ENCODE results near the gene CHFR. TPM values are rescaled to one million over a fixed set of nuclear protein-coding genes. Genes with fewer than 3 reads are reported as not detected.

CHFR gene
- total RNA-seq, 4 donors from 2014 or later = 6.1 to 54.0 (median 21.5) TPM

- no peaks in the 10 kb centered on the region for H3K27me3 ChIP-seq
- no peak for DNase-seq
- intact Hi-C loops (cut with DNase I; ENCODE audit: low total_unique reads) = no loop called here
- no peak for TF ChIP-seq CTCF (IDR thresholded peaks at IDR 0.05)
- TF ChIP-seq POLR2A (IDR thresholded peaks at IDR 0.05) = no peak
- H3K27ac ChIP-seq = no peak overlapping the region
- H3K9me3 ChIP-seq = no peaks in the 10 kb centered on the region
- H3K4me3 ChIP-seq = no peak overlapping the region
- peaks cover 0 to 6% of the 10 kb centered on the region in 2 donors for H3K4me1 ChIP-seq
- no peaks in the 10 kb centered on the region for H3K36me3 ChIP-seq
Observed at GRCh38 chr12:132835076-132836025, 52.1 kb downstream of the CHFR start.

- H3K9me3 ChIP-seq = no peaks in the 10 kb centered on the region
- no peaks in the 10 kb centered on the region for H3K27me3 ChIP-seq
- TF ChIP-seq CTCF (IDR thresholded peaks at IDR 0.05) (no peak), POLR2A (IDR thresholded peaks at IDR 0.05) (no peak)
- no peak overlapping the region for H3K27ac ChIP-seq
- H3K36me3 ChIP-seq = no peaks in the 10 kb centered on the region
- intact Hi-C loops (cut with DNase I; ENCODE audit: low total_unique reads) = no loop called here
- H3K4me1 ChIP-seq = peaks cover 0 to 8% of the 10 kb centered on the region in 2 donors
- DNase-seq = no peak
- no peak overlapping the region for H3K4me3 ChIP-seq
Observed at GRCh38 chr12:132834181-132834711, 53.2 kb downstream of the CHFR start.

GRCh38 chr12:132833341-132833740, 54.1 kb downstream of the CHFR start:
- Histone ChIP-seq H3K4me3 (no peak overlapping the region), H3K36me3 (no peaks in the 10 kb centered on the region), H3K4me1 (peaks cover 0 to 6% of the 10 kb centered on the region in 2 donors), H3K27me3 (no peaks in the 10 kb centered on the region), H3K9me3 (no peaks in the 10 kb centered on the region), H3K27ac (no peak overlapping the region)
- no peak for DNase-seq
- intact Hi-C loops (cut with DNase I; ENCODE audit: low total_unique reads) = no loop called here
- TF ChIP-seq POLR2A (IDR thresholded peaks at IDR 0.05) (no peak), CTCF (IDR thresholded peaks at IDR 0.05) (no peak)

GRCh38 chr12:132831771-132832170, 55.6 kb downstream of the CHFR start:
- intact Hi-C loops (cut with DNase I; ENCODE audit: low total_unique reads) = no loop called here
- H3K4me1 ChIP-seq = peaks cover 0 to 13% of the 10 kb centered on the region in 2 donors
- TF ChIP-seq CTCF (IDR thresholded peaks at IDR 0.05) = no peak
- no peak for TF ChIP-seq POLR2A (IDR thresholded peaks at IDR 0.05)
- no peaks in the 10 kb centered on the region for H3K27me3 ChIP-seq
- no peak overlapping the region for H3K4me3 ChIP-seq
- H3K9me3 ChIP-seq = no peaks in the 10 kb centered on the region
- no peak overlapping the region for H3K27ac ChIP-seq
- no peak for DNase-seq
- H3K36me3 ChIP-seq = no peaks in the 10 kb centered on the region

Data from uterus (tissue), 4 donors.